KMS-11 (cell line): Measurements from ENCODE around the gene DPP7.

Experiments used
- H2AFZ ChIP-seq: fragments of 200-600 bp; sonication (generic); 2 replicates; pipeline ENCODE4 v1.6.1; 2016; ENCODE audit warnings: antibody characterized with exemption, mixed run types, low read depth
- H3K27ac ChIP-seq: fragments of 200-600 bp; sonication (generic); 2 replicates; pipeline ENCODE4 v1.6.1; 2016; ENCODE audit warnings: mild to moderate bottlenecking, mixed run types
- H3K27me3 ChIP-seq: fragments of 200-600 bp; sonication (generic); 2 replicates; pipeline ENCODE4 v1.6.1; 2017; ENCODE audit warnings: mild to moderate bottlenecking, low read depth, mixed run types, moderate library complexity; ENCODE audit not compliant: insufficient read depth
- H3K36me3 ChIP-seq: fragments of 200-600 bp; sonication (generic); 2 replicates; pipeline ENCODE4 v1.6.1; 2017; ENCODE audit warnings: mild to moderate bottlenecking, mixed run types; ENCODE audit not compliant: insufficient read depth
- H3K4me1 ChIP-seq: fragments of 200-600 bp; sonication (generic); 2 replicates; pipeline ENCODE4 v1.6.1; 2016; ENCODE audit warnings: mild to moderate bottlenecking, low read depth, mixed run types; ENCODE audit not compliant: poor library complexity, severe bottlenecking
- H3K4me2 ChIP-seq: fragments of 200-600 bp; sonication (generic); 2 replicates; pipeline ENCODE4 v1.7.0; 2016; ENCODE audit warnings: mild to moderate bottlenecking, mixed run types
- H3K4me3 ChIP-seq: fragments of 200-600 bp; sonication (generic); IDR thresholded peaks from 2 replicates; pipeline ENCODE4 v1.6.1; 2017; ENCODE audit warnings: low read depth, low read length, mixed read lengths; ENCODE audit not compliant: insufficient read depth
- H3K79me2 ChIP-seq: fragments of 200-600 bp; sonication (generic); 2 replicates; pipeline ENCODE4 v1.6.1; 2016; ENCODE audit warnings: low read depth, mixed run types; ENCODE audit not compliant: insufficient read depth
- H3K9ac ChIP-seq: fragments of 200-600 bp; sonication (generic); 2 replicates; pipeline ENCODE4 v1.6.1; 2016; ENCODE audit warnings: mild to moderate bottlenecking, mixed run types
- H4K20me1 ChIP-seq: fragments of 200-600 bp; sonication (generic); 2 replicates; pipeline ENCODE4 v1.6.1; 2016; ENCODE audit warnings: mild to moderate bottlenecking, mixed run types; ENCODE audit not compliant: insufficient read depth
- TF ChIP-seq, protein P1 (sequence below): fragments of 200-600 bp; sonication (generic); conservative IDR thresholded peaks from 2 replicates; pipeline ENCODE4 v1.6.1; 2017; ENCODE audit warnings: low read depth, mild to moderate bottlenecking, antibody characterized with exemption, low read length, moderate library complexity, mixed read lengths

The DPP7 gene

DNA sequence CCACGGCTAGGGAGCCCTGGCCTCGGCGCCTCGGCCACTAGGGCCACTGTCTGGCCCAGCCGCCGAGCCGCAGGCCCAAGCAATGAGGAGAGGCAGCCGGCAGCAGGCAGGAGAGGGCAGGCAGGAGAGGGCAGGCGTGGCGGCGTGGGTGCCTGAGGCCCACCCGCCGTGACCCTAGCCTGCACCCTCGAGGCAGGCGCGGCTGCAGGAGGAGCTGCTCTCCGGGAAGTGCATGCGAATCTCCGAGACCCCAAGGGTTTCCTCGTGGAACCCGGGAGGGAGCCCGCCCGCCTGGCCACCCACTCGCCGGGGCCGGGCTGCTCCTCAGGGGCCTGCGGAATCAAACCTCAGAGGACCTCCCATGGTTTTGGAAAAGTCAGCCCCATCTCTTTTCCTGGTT, 33.7 kb upstream of the DPP7 start:
- peaks cover 20% of the 10 kb centered on the region; the same call in 1 of the 2 replicates for H3K27me3 ChIP-seq
- H3K36me3 ChIP-seq: no peaks in the 10 kb centered on the region
- no peak overlapping the region for H3K27ac ChIP-seq
- H3K4me2 ChIP-seq: no peak overlapping the region
- H3K4me1 ChIP-seq: peaks cover 14% of the 10 kb centered on the region
- H3K9ac ChIP-seq: no peak overlapping the region
- no peak overlapping the region for H2AFZ ChIP-seq
- H3K4me3 ChIP-seq: no peak overlapping the region
- H4K20me1 ChIP-seq: no peaks in the 10 kb centered on the region
- no peaks in the 10 kb centered on the region for H3K79me2 ChIP-seq
- TF ChIP-seq, protein P1, sequence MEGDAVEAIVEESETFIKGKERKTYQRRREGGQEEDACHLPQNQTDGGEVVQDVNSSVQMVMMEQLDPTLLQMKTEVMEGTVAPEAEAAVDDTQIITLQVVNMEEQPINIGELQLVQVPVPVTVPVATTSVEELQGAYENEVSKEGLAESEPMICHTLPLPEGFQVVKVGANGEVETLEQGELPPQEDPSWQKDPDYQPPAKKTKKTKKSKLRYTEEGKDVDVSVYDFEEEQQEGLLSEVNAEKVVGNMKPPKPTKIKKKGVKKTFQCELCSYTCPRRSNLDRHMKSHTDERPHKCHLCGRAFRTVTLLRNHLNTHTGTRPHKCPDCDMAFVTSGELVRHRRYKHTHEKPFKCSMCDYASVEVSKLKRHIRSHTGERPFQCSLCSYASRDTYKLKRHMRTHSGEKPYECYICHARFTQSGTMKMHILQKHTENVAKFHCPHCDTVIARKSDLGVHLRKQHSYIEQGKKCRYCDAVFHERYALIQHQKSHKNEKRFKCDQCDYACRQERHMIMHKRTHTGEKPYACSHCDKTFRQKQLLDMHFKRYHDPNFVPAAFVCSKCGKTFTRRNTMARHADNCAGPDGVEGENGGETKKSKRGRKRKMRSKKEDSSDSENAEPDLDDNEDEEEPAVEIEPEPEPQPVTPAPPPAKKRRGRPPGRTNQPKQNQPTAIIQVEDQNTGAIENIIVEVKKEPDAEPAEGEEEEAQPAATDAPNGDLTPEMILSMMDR: no peak

DNA sequence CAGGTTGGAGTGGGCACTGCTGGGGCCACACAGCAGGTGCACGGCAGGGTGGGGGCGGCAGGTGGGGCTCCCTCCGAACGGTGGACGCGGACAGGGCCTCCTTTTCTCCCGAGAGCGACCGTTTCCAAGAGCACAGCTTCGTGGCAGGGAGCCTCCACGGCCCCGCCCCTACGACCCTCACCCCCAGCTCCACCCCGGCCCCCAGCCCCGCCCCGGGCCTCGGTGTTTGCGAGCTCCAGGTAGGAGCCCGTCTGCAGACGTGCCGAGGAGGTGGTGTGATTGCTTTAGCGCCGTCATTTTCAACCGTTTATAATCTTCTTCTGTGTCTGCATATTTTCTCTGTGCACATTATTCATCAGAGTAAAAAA, 33.2 kb upstream of the DPP7 start:
- no peaks in the 10 kb centered on the region for H3K79me2 ChIP-seq
- H3K4me3 ChIP-seq: no peak overlapping the region
- no peak overlapping the region for H3K27ac ChIP-seq
- TF ChIP-seq, protein P1: no peak
- H2AFZ ChIP-seq: no peak overlapping the region
- no peak overlapping the region for H3K9ac ChIP-seq
- peaks cover 14% of the 10 kb centered on the region for H3K4me1 ChIP-seq
- peaks cover 23% of the 10 kb centered on the region; the same call in 1 of the 2 replicates for H3K27me3 ChIP-seq
- no peak overlapping the region for H3K4me2 ChIP-seq
- no peaks in the 10 kb centered on the region for H4K20me1 ChIP-seq
- no peaks in the 10 kb centered on the region for H3K36me3 ChIP-seq

DNA sequence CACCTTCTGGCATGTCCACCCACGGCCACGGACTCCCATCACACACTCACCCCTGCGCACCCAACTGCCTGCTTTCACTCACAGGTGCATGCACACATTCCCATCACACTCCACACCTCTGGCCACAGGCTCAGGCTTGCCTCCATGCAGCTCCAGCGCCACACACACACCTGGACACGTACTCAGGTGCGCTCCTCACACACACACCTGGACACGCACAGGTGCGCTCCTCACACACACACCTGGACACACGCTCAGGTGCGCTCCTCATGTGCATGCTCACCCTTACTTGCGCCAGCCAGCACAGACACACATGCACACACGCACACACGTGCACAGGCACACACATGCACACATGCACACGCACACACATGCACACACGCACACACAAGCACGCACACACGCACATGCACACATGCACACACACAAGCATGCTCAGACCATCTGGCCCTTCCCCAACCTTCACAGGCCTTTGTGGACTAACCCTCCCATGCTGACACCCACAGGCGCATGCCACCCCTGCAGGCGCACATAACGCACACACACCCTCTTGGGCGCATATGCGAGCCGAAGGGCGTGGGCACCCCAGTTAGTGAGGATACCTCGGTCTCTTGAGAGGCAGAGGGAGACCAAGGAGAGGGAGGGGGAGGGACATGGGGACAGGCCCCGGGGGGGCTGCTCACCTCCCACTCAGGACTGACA, 32.7 kb upstream of the DPP7 start:
- Histone ChIP-seq H3K4me2 (no peak overlapping the region), H3K27me3 (peaks cover 28% of the 10 kb centered on the region; the same call in 1 of the 2 replicates), H3K4me3 (no peak overlapping the region), H4K20me1 (no peaks in the 10 kb centered on the region), H3K36me3 (no peaks in the 10 kb centered on the region), H3K79me2 (no peaks in the 10 kb centered on the region), H3K4me1 (peaks cover 14% of the 10 kb centered on the region), H3K9ac (no peak overlapping the region), H3K27ac (no peak overlapping the region), H2AFZ (no peak overlapping the region)
- TF ChIP-seq, protein P1: no peak

DNA sequence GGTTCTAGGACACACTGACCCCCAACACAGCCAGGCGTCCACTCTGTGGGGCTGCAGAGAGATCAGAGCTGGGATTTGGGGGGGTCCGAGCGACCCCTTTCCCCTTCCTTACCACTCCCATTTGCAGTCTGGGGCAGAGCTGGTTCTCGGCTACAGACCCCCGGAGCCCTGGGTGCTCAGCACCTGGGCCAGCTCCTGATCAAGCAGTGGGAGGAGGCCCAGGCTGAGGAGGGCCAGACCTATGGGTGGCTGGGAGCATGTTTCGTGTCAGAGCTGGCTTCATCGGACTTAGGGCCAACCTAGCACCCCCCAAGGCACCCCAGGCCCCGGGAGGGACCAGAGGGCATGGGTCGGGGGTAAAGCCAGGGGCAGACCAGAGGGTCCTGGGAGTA, 32.0 kb upstream of the DPP7 start:
- no peak overlapping the region for H2AFZ ChIP-seq

More for the DNA sequence above, 32.0 kb upstream of the DPP7 start:
- H4K20me1 ChIP-seq: no peaks in the 10 kb centered on the region
- H3K4me1 ChIP-seq: peaks cover 9% of the 10 kb centered on the region
- no peak overlapping the region for H3K27ac ChIP-seq
- no peaks in the 10 kb centered on the region for H3K79me2 ChIP-seq
- H3K27me3 ChIP-seq: peaks cover 36% of the 10 kb centered on the region
- TF ChIP-seq, protein P1: no peak
- no peak overlapping the region for H3K4me3 ChIP-seq
- H3K36me3 ChIP-seq: no peaks in the 10 kb centered on the region
- H3K9ac ChIP-seq: no peak overlapping the region
- no peak overlapping the region for H3K4me2 ChIP-seq
